ENCODE results near the gene BORCS5. TPM values are rescaled to one million over a fixed set of nuclear protein-coding genes. Genes with fewer than 3 reads are reported as not detected.

BORCS5 gene
- total RNA-seq, 1 experiment from 2014 or later, result 11.5 TPM

DNA sequence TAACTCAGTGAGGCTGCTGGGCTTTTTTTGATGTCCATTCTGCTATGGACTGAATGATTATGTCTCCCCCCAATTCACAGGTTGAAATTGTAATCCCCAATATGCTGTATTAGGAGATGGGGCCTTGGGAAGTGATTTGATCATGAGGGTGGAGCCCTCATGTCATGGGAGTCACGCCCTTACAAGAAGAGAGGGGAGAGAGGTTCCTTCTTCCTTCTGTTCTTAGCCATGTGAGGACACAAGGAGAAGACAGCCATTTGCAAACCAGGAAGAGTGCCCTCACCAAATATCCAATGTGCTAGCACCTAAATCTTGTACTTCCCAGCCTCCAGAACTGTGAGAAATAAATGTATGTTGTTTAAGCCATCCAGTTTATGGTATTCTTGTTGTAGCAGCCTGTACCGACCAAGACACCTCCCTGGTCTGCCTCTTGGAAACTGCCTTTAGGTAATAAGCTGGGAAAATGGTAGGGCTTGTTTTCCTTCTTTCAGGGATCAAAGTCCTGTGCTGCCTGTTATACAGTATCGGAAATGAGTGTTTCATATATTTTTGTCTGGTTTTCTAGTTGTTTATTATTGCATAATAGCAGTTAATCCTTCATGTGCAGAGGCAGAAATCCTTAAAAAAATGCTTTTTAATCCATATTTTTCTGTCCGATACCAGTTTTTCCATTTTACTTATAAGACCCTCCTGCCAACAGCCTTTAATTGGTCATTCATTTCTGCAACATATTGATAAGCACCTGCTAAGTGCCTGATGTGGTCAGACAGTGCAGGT, 16.3 kb downstream of the BORCS5 start:
- TF ChIP-seq CTCF (IDR thresholded peaks at IDR 0.05; ENCODE audit: unreplicated experiment), result no peak
- Mint-ChIP-seq H3K4me3 (ENCODE audit: low read depth, unreplicated experiment) (no peak overlapping the region), H3K4me1 (ENCODE audit: low read depth, unreplicated experiment) (peaks cover 17% of the 10 kb centered on the region), H3K27ac (ENCODE audit: unreplicated experiment) (no peak overlapping the region), H3K27me3 (ENCODE audit: unreplicated experiment) (no peaks in the 10 kb centered on the region), H3K9me3 (ENCODE audit: low read depth, unreplicated experiment) (no peaks in the 10 kb centered on the region), H3K36me3 (ENCODE audit: insufficient read depth, unreplicated experiment) (peaks cover 4% of the 10 kb centered on the region)
- BruUV-seq (replicated peaks), result no TSS peak
- CTCF ChIA-PET, result interaction anchor here (0.7 to 0.8 kb wide), 2 partner anchors 337 to 364 kb away, joined by 3 read pairs; no protein-coding TSS in a partner anchor
- intact Hi-C loops (cut with micrococcal nuclease; ENCODE audit: unreplicated experiment), result no loop called here
- no peak for DNase-seq

GRCh38 chr12:12376646-12377448, 20.0 kb downstream of the BORCS5 start:
- no peak overlapping the region for H3K4me3 Mint-ChIP-seq (ENCODE audit: low read depth, unreplicated experiment)
- no peaks in the 10 kb centered on the region for H3K27me3 Mint-ChIP-seq (ENCODE audit: unreplicated experiment)
- peak; percentile 23 for TF ChIP-seq CTCF (IDR thresholded peaks at IDR 0.05; ENCODE audit: unreplicated experiment)
- intact Hi-C loops (cut with micrococcal nuclease; ENCODE audit: unreplicated experiment), result loop anchor here (1.0 kb wide), 4 partner anchors 187 to 327 kb away; partner anchors contain the start of gene CREBL2
- CTCF ChIA-PET, result interaction anchor here (0.7 to 1.0 kb wide), 6 partner anchors 9 to 284 kb away, joined by 3 to 4 read pairs (median 3); partner anchors contain the start of gene DUSP16
- no peak for DNase-seq
- H3K9me3 Mint-ChIP-seq (ENCODE audit: low read depth, unreplicated experiment), result no peaks in the 10 kb centered on the region
- BruUV-seq (replicated peaks), result no TSS peak
- H3K4me1 Mint-ChIP-seq (ENCODE audit: low read depth, unreplicated experiment), result peaks cover 25% of the 10 kb centered on the region
- peaks cover 4% of the 10 kb centered on the region for H3K36me3 Mint-ChIP-seq (ENCODE audit: insufficient read depth, unreplicated experiment)
- no peak overlapping the region for H3K27ac Mint-ChIP-seq (ENCODE audit: unreplicated experiment)

DNA sequence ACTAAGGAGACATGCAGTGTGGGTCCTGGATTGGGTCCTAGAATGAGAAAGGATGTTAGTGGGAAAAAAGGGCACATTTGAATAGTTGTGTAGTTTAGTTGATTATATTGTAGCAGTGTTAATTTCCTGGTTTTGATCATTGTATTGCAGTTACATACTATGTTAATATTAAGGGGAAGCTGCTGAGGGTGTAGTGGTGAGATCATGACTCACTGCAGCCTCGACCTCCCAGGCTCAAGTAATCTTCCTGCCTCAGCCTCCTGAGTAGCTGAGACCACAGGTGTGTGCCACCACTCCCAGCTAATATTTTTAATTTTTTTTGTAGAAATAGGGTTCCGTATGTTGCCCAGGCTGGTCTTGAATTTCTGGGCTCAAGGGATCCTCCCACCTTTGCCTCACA, 21.7 kb downstream of the BORCS5 start:
- CTCF ChIA-PET, result interaction anchor here (1.1 kb wide), 1 partner anchor 20 kb away, joined by 3 read pairs; no protein-coding TSS in a partner anchor
- TF ChIP-seq CTCF (IDR thresholded peaks at IDR 0.05; ENCODE audit: unreplicated experiment), result no peak
- H3K27me3 Mint-ChIP-seq (ENCODE audit: unreplicated experiment), result no peaks in the 10 kb centered on the region
- peak overlapping the region; percentile 43 for H3K27ac Mint-ChIP-seq (ENCODE audit: unreplicated experiment)
- no peaks in the 10 kb centered on the region for H3K36me3 Mint-ChIP-seq (ENCODE audit: insufficient read depth, unreplicated experiment)
- no peaks in the 10 kb centered on the region for H3K9me3 Mint-ChIP-seq (ENCODE audit: low read depth, unreplicated experiment)
- BruUV-seq (replicated peaks), result no TSS peak
- H3K4me1 Mint-ChIP-seq (ENCODE audit: low read depth, unreplicated experiment), result peaks cover 13% of the 10 kb centered on the region
- intact Hi-C loops (cut with micrococcal nuclease; ENCODE audit: unreplicated experiment), result no loop called here
- no peak for DNase-seq
- H3K4me3 Mint-ChIP-seq (ENCODE audit: low read depth, unreplicated experiment), result no peak overlapping the region

DNA sequence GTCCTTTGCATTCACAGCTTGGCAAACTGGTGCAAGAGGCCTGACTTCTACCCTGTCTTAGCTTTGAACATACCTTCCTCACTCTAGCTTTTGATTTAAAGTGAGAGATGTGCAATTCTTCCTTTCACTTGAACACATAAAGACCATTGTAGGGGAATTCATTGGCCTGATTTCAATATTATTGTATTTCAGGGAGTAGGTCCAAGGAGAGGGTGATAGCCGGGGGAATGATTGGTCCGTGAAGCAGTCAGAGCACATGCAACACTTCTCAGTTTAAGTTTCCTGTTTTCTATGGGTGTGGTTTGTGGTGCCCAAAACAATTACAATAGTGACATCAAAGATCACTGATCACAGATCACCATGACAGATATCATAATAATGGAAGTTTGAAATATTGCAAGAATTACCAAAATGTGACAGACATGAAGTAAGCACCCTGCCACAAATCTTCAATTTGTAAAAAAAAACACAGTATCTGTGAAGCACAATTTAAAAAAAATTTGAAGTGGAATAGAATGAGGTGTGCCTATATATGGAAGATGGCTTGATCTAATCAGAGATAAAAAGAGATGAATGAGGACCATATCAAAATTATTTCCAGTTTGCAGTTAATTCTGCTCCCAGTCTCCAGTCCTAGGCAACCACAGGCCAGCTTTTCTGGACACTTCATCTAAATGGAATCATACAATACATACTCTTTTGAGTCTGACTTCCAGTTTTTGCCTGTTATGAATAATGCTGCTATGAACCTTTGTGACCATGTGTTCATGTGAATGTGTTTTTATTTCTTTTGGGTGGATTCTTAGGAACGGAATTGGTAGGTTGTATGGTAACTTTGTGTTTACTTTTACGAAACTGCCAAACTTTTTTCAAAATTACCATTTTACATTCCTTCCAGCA, 23.2 kb downstream of the BORCS5 start:
- H3K4me3 Mint-ChIP-seq (ENCODE audit: low read depth, unreplicated experiment), result no peak overlapping the region
- peaks cover 16% of the 10 kb centered on the region for H3K4me1 Mint-ChIP-seq (ENCODE audit: low read depth, unreplicated experiment)
- H3K9me3 Mint-ChIP-seq (ENCODE audit: low read depth, unreplicated experiment), result no peaks in the 10 kb centered on the region
- intact Hi-C loops (cut with micrococcal nuclease; ENCODE audit: unreplicated experiment), result no loop called here
- no TSS peak for BruUV-seq (replicated peaks)
- no peaks in the 10 kb centered on the region for H3K36me3 Mint-ChIP-seq (ENCODE audit: insufficient read depth, unreplicated experiment)
- DNase-seq, result no peak
- CTCF ChIA-PET, result interaction anchor here (0.9 kb wide), 1 partner anchor 329 kb away, joined by 3 read pairs; no protein-coding TSS in a partner anchor
- H3K27me3 Mint-ChIP-seq (ENCODE audit: unreplicated experiment), result no peaks in the 10 kb centered on the region
- H3K27ac Mint-ChIP-seq (ENCODE audit: unreplicated experiment), result no peak overlapping the region
- no peak for TF ChIP-seq CTCF (IDR thresholded peaks at IDR 0.05; ENCODE audit: unreplicated experiment)
